Smooth muscle cell (in vitro differentiated cells): ENCODE data around the gene THSD4. TPM values are rescaled to one million over a fixed set of nuclear protein-coding genes. Genes with fewer than 3 reads are reported as not detected.

Experiments used
- DNase-seq: peaks from one replicate; lab custom pipeline; 2025; ENCODE audit not compliant: unreplicated experiment; lab: John Stamatoyannopoulos, UW
- H2AFZ ChIP-seq: fragments of 200-600 bp; sonication (generic); 2 replicates; pipeline ENCODE4 v1.6.0; 2016; ENCODE audit warnings: antibody characterized with exemption, low read depth, mild to moderate bottlenecking
- H3F3A ChIP-seq: fragments of 200-600 bp; sonication (generic); 2 replicates; pipeline ENCODE4 v1.6.0; 2017; ENCODE audit warnings: antibody characterized with exemption, low read depth
- H3K27ac ChIP-seq: fragments of 200-600 bp; sonication (generic); 2 replicates; pipeline ENCODE4 v1.5.1; 2016; ENCODE audit warnings: low read depth, mild to moderate bottlenecking
- H3K27me3 ChIP-seq: fragments of 200-600 bp; sonication (generic); 2 replicates; pipeline ENCODE4 v1.6.1; 2016; ENCODE audit warnings: low read depth, mild to moderate bottlenecking
- H3K36me3 ChIP-seq: fragments of 200-600 bp; sonication (generic); 2 replicates; pipeline ENCODE4 v1.5.1; 2016; ENCODE audit warnings: low read depth
- H3K4me1 ChIP-seq: fragments of 200-600 bp; sonication (generic); 2 replicates; pipeline ENCODE4 v1.5.1; 2016; ENCODE audit warnings: low read depth
- H3K4me2 ChIP-seq: fragments of 200-600 bp; sonication (generic); 2 replicates; pipeline ENCODE4 v1.6.0; 2016; ENCODE audit warnings: mild to moderate bottlenecking
- H3K4me3 ChIP-seq: fragments of 200-600 bp; sonication (generic); 2 replicates; pipeline ENCODE4 v1.5.1; 2016; ENCODE audit warnings: mild to moderate bottlenecking
- H3K79me2 ChIP-seq: fragments of 200-600 bp; sonication (generic); 2 replicates; pipeline ENCODE4 v1.6.0; 2016; ENCODE audit warnings: low read depth, mild to moderate bottlenecking
- H3K9ac ChIP-seq: fragments of 200-600 bp; sonication (generic); 2 replicates; pipeline ENCODE4 v1.6.0; 2016; ENCODE audit warnings: low read depth
- H3K9me3 ChIP-seq: fragments of 200-600 bp; sonication (generic); replicated peaks from 2 replicates; pipeline ENCODE4 v1.5.1; 2016; ENCODE audit warnings: low read depth
- H4K20me1 ChIP-seq: fragments of 200-600 bp; sonication (generic); 2 replicates; pipeline ENCODE4 v1.6.0; 2016; ENCODE audit warnings: low read depth
- CTCF ChIP-seq: fragments of 200-600 bp; sonication (generic); IDR thresholded peaks from 2 replicates; pipeline ENCODE4 v1.5.1; 2017; ENCODE audit warnings: borderline replicate concordance, mild to moderate bottlenecking, antibody characterized with exemption; ENCODE audit not compliant: insufficient read depth, poor library complexity, severe bottlenecking
- WGBS: methylation state at CpG from one replicate; pipeline ENCODE4 v1.1.7; 2016; ENCODE audit warnings: low lambda C conversion rate; 5-methylcytosine and 5-hydroxymethylcytosine counted together
- polyA plus RNA-seq: library from polyadenylated mRNA; unstranded; fragments of >200 nt; fragmentation: Nextera tagmentation; extraction: Ambion mirVana; gene quantifications from 2 replicates; pipeline ENCODE4 v1.2.1, GENCODE V29; 2016
- total RNA-seq: library from RNA; depleted of rRNA; stranded (reverse); fragments of >200 nt; gene quantifications from 2 replicates; pipeline ENCODE4 v1.2.3, GENCODE V29; 2014

The THSD4 gene
- total and polyA plus RNA-seq, 2 experiments from 2014 or later, result 2.5 to 4.1 TPM

- Histone ChIP-seq H2AFZ (no peak overlapping the region), H3K4me1 (no peaks in the 10 kb centered on the region)
Observed at GRCh38 chr15:71698742-71699141, 583.5 kb downstream of the THSD4 start.

GRCh38 chr15:71699977-71700376 lies 584.7 kb downstream of the THSD4 start:
- no peak for TF ChIP-seq CTCF
- no peak for DNase-seq
- no peak overlapping the region for H3K27ac ChIP-seq
- H3K4me2 ChIP-seq, result no peak overlapping the region
- H3K27me3 ChIP-seq, result no peaks in the 10 kb centered on the region
- H3K4me3 ChIP-seq, result no peak overlapping the region
- H3F3A ChIP-seq, result no peaks in the 10 kb centered on the region
- H3K4me1 ChIP-seq, result no peaks in the 10 kb centered on the region
- no peaks in the 10 kb centered on the region for H3K9me3 ChIP-seq
- no peaks in the 10 kb centered on the region for H4K20me1 ChIP-seq
- no peaks in the 10 kb centered on the region for H3K79me2 ChIP-seq
- no peaks in the 10 kb centered on the region for H3K36me3 ChIP-seq
- no peak overlapping the region for H2AFZ ChIP-seq
- H3K9ac ChIP-seq, result no peak overlapping the region
- 97% methylated on average over 1 of the region's 1 CpG for WGBS

More at GRCh38 chr15:71698742-71699141, 583.5 kb downstream of the THSD4 start:
- Histone ChIP-seq H3K9ac (no peak overlapping the region), H4K20me1 (no peaks in the 10 kb centered on the region), H3K27me3 (no peaks in the 10 kb centered on the region), H3K36me3 (no peaks in the 10 kb centered on the region), H3K4me3 (no peak overlapping the region), H3K79me2 (no peaks in the 10 kb centered on the region), H3K4me2 (no peak overlapping the region), H3K27ac (no peak overlapping the region), H3K9me3 (no peaks in the 10 kb centered on the region), H3F3A (no peaks in the 10 kb centered on the region)
- WGBS, result 92% methylated on average over 1 of the region's 1 CpG
- TF ChIP-seq CTCF, result no peak
- no peak for DNase-seq

- H3K36me3 ChIP-seq, result no peaks in the 10 kb centered on the region
- H3K27ac ChIP-seq, result no peak overlapping the region
- no peak overlapping the region for H3K4me3 ChIP-seq
- H3F3A ChIP-seq, result no peaks in the 10 kb centered on the region
- DNase-seq, result no peak
- no peak overlapping the region for H3K4me2 ChIP-seq
- no peaks in the 10 kb centered on the region for H4K20me1 ChIP-seq
- H3K9me3 ChIP-seq, result no peaks in the 10 kb centered on the region
- H2AFZ ChIP-seq, result no peak overlapping the region
- H3K27me3 ChIP-seq, result no peaks in the 10 kb centered on the region
- H3K4me1 ChIP-seq, result no peaks in the 10 kb centered on the region
- no peak overlapping the region for H3K9ac ChIP-seq
- H3K79me2 ChIP-seq, result no peaks in the 10 kb centered on the region
- 85% methylated on average over 3 of the region's 3 CpGs for WGBS
- TF ChIP-seq CTCF, result no peak
Observed at GRCh38 chr15:71701808-71702207, 586.5 kb downstream of the THSD4 start.

GRCh38 chr15:71702496-71702895 lies 587.2 kb downstream of the THSD4 start:
- no peaks in the 10 kb centered on the region for H3F3A ChIP-seq
- H3K4me1 ChIP-seq, result peaks cover 3% of the 10 kb centered on the region
- no peak overlapping the region for H3K4me2 ChIP-seq
- H3K9me3 ChIP-seq, result no peaks in the 10 kb centered on the region
- no peak for TF ChIP-seq CTCF
- H3K36me3 ChIP-seq, result no peaks in the 10 kb centered on the region
- no peaks in the 10 kb centered on the region for H3K27me3 ChIP-seq
- no peaks in the 10 kb centered on the region for H4K20me1 ChIP-seq
- H2AFZ ChIP-seq, result no peak overlapping the region
- 94% methylated on average over 2 of the region's 2 CpGs for WGBS
- H3K9ac ChIP-seq, result no peak overlapping the region
- no peak for DNase-seq
- no peak overlapping the region for H3K4me3 ChIP-seq
- no peaks in the 10 kb centered on the region for H3K79me2 ChIP-seq
- no peak overlapping the region for H3K27ac ChIP-seq
